ENCODE measurements around the gene SNORC. TPM values are rescaled to one million over a fixed set of nuclear protein-coding genes. Genes with fewer than 3 reads are reported as not detected.

The SNORC gene
- total and polyA plus RNA-seq, 2 donors from 2014 or later, result 2.7 to 3.3 TPM

- H3K27me3 ChIP-seq (ENCODE audit: control insufficient read depth, insufficient read depth, low read length), result no peaks in the 10 kb centered on the region
- H3K9ac ChIP-seq (ENCODE audit: low read length in 3 of 3), result no peak overlapping the region
- FAIRE-seq (no peak), DNase-seq (peak; percentile 85 to 89 (median 87))
- H3K4me1 ChIP-seq (ENCODE audit: control insufficient read depth in 2 of 3, insufficient read depth in 2 of 3, low read depth in 1 of 3, low read length in 3 of 3), result no peaks in the 10 kb centered on the region
- H3K36me3 ChIP-seq (ENCODE audit: control insufficient read depth in 2 of 3, insufficient read depth in 3 of 3, low read length in 3 of 3), result peaks cover 0 to 5% (median 0%) of the 10 kb centered on the region in 3 donors
- H3K9me3 ChIP-seq (ENCODE audit: control insufficient read depth in 2 of 3, insufficient read depth in 1 of 3, low read length in 3 of 3), result no peaks in the 10 kb centered on the region
- H3K4me3 ChIP-seq (ENCODE audit: low read length in 3 of 3), result no peak overlapping the region
- H3K27ac ChIP-seq (ENCODE audit: low read depth in 2 of 2, low read length in 2 of 2), result no peak overlapping the region
- no peak for TF ChIP-seq CTCF (IDR thresholded peaks at IDR 0.05; ENCODE audit: borderline replicate concordance, extremely low read depth, insufficient read depth)
- intact Hi-C loops (cut with DNase I), result no loop called here
Observed at GRCh38 chr2:232890896-232891601, 21.0 kb downstream of the SNORC start.

GRCh38 chr2:232891621-232892071 is 21.6 kb downstream of the SNORC start:
- no peaks in the 10 kb centered on the region for H3K4me1 ChIP-seq (ENCODE audit: control insufficient read depth in 2 of 3, insufficient read depth in 2 of 3, low read depth in 1 of 3, low read length in 3 of 3)
- H3K9me3 ChIP-seq (ENCODE audit: control insufficient read depth in 2 of 3, insufficient read depth in 1 of 3, low read length in 3 of 3), result no peaks in the 10 kb centered on the region
- H3K36me3 ChIP-seq (ENCODE audit: control insufficient read depth in 2 of 3, insufficient read depth in 3 of 3, low read length in 3 of 3), result peaks cover 0 to 3% (median 0%) of the 10 kb centered on the region in 3 donors
- FAIRE-seq, result no peak
- TF ChIP-seq CTCF (IDR thresholded peaks at IDR 0.05; ENCODE audit: borderline replicate concordance, extremely low read depth, insufficient read depth), result no peak
- H3K4me3 ChIP-seq (ENCODE audit: low read length in 3 of 3), result no peak overlapping the region
- intact Hi-C loops (cut with DNase I), result no loop called here
- DNase-seq, result peak in 1 of 5 donors; percentile 55
- H3K9ac ChIP-seq (ENCODE audit: low read length in 3 of 3), result no peak overlapping the region
- no peak overlapping the region for H3K27ac ChIP-seq (ENCODE audit: low read depth in 2 of 2, low read length in 2 of 2)
- no peaks in the 10 kb centered on the region for H3K27me3 ChIP-seq (ENCODE audit: control insufficient read depth, insufficient read depth, low read length)

- no peak for FAIRE-seq
- no peak for TF ChIP-seq CTCF (IDR thresholded peaks at IDR 0.05; ENCODE audit: borderline replicate concordance, extremely low read depth, insufficient read depth)
- Histone ChIP-seq H3K36me3 (ENCODE audit: control insufficient read depth in 2 of 3, insufficient read depth in 3 of 3, low read length in 3 of 3) (peaks cover 0 to 3% (median 0%) of the 10 kb centered on the region in 3 donors), H3K4me1 (ENCODE audit: control insufficient read depth in 2 of 3, insufficient read depth in 2 of 3, low read depth in 1 of 3, low read length in 3 of 3) (no peaks in the 10 kb centered on the region), H3K9me3 (ENCODE audit: control insufficient read depth in 2 of 3, insufficient read depth in 1 of 3, low read length in 3 of 3) (no peaks in the 10 kb centered on the region), H3K27ac (ENCODE audit: low read depth in 2 of 2, low read length in 2 of 2) (no peak overlapping the region), H3K4me3 (ENCODE audit: low read length in 3 of 3) (no peak overlapping the region), H3K9ac (ENCODE audit: low read length in 3 of 3) (no peak overlapping the region), H3K27me3 (ENCODE audit: control insufficient read depth, insufficient read depth, low read length) (no peaks in the 10 kb centered on the region)
- no peak for DNase-seq
- intact Hi-C loops (cut with DNase I), result no loop called here
Observed at GRCh38 chr2:232892221-232892620, 22.2 kb downstream of the SNORC start.
